ENCODE measurements around the gene SDK1.

The SDK1 gene

GRCh38 chr7:3429981-3430380 is 128.9 kb downstream of the SDK1 start:
- Histone ChIP-seq H3K27me3 (ENCODE audit: control insufficient read depth in 5 of 5, insufficient read depth in 4 of 5, low read length in 5 of 5) (no peaks in the 10 kb centered on the region), H3K9me3 (ENCODE audit: control insufficient read depth in 5 of 5, low read length in 5 of 5) (no peaks in the 10 kb centered on the region), H3K27ac (ENCODE audit: low read depth, low read length) (no peak overlapping the region), H3K4me1 (ENCODE audit: control insufficient read depth in 5 of 5, insufficient read depth in 5 of 5, low read length in 5 of 5) (peaks cover 0 to 22% (median 7%) of the 10 kb centered on the region in 5 donors), H3K36me3 (ENCODE audit: control insufficient read depth in 5 of 5, insufficient read depth in 5 of 5, low read length in 5 of 5) (no peaks in the 10 kb centered on the region), H3K9ac (ENCODE audit: low read length in 5 of 5) (no peak overlapping the region), H3K4me3 (ENCODE audit: low read depth in 1 of 5, low read length in 5 of 5) (no peak overlapping the region)

GRCh38 chr7:3430588-3430987 is 129.5 kb downstream of the SDK1 start:
- H3K27me3 ChIP-seq (ENCODE audit: control insufficient read depth in 5 of 5, insufficient read depth in 4 of 5, low read length in 5 of 5): no peaks in the 10 kb centered on the region
- no peak overlapping the region for H3K4me3 ChIP-seq (ENCODE audit: low read depth in 1 of 5, low read length in 5 of 5)
- no peaks in the 10 kb centered on the region for H3K9me3 ChIP-seq (ENCODE audit: control insufficient read depth in 5 of 5, low read length in 5 of 5)
- no peak overlapping the region for H3K9ac ChIP-seq (ENCODE audit: low read length in 5 of 5)
- H3K36me3 ChIP-seq (ENCODE audit: control insufficient read depth in 5 of 5, insufficient read depth in 5 of 5, low read length in 5 of 5): no peaks in the 10 kb centered on the region
- H3K4me1 ChIP-seq (ENCODE audit: control insufficient read depth in 5 of 5, insufficient read depth in 5 of 5, low read length in 5 of 5): peaks cover 0 to 22% (median 7%) of the 10 kb centered on the region in 5 donors
- H3K27ac ChIP-seq (ENCODE audit: low read depth, low read length): no peak overlapping the region

GRCh38 chr7:3431306-3431705 is 130.3 kb downstream of the SDK1 start:
- no peaks in the 10 kb centered on the region for H3K36me3 ChIP-seq (ENCODE audit: control insufficient read depth in 5 of 5, insufficient read depth in 5 of 5, low read length in 5 of 5)
- no peak overlapping the region for H3K27ac ChIP-seq (ENCODE audit: low read depth, low read length)
- no peaks in the 10 kb centered on the region for H3K27me3 ChIP-seq (ENCODE audit: control insufficient read depth in 5 of 5, insufficient read depth in 4 of 5, low read length in 5 of 5)
- no peak overlapping the region for H3K9ac ChIP-seq (ENCODE audit: low read length in 5 of 5)
- H3K9me3 ChIP-seq (ENCODE audit: control insufficient read depth in 5 of 5, low read length in 5 of 5): no peaks in the 10 kb centered on the region
- no peak overlapping the region for H3K4me3 ChIP-seq (ENCODE audit: low read depth in 1 of 5, low read length in 5 of 5)
- peaks cover 0 to 22% (median 7%) of the 10 kb centered on the region in 5 donors for H3K4me1 ChIP-seq (ENCODE audit: control insufficient read depth in 5 of 5, insufficient read depth in 5 of 5, low read length in 5 of 5)

- Histone ChIP-seq H3K9ac (ENCODE audit: low read length in 5 of 5) (no peak overlapping the region), H3K27me3 (ENCODE audit: control insufficient read depth in 5 of 5, insufficient read depth in 4 of 5, low read length in 5 of 5) (no peaks in the 10 kb centered on the region), H3K27ac (ENCODE audit: low read depth, low read length) (peak overlapping the region; percentile 44), H3K36me3 (ENCODE audit: control insufficient read depth in 5 of 5, insufficient read depth in 5 of 5, low read length in 5 of 5) (no peaks in the 10 kb centered on the region), H3K9me3 (ENCODE audit: control insufficient read depth in 5 of 5, low read length in 5 of 5) (no peaks in the 10 kb centered on the region), H3K4me1 (ENCODE audit: control insufficient read depth in 5 of 5, insufficient read depth in 5 of 5, low read length in 5 of 5) (peaks cover 0 to 22% (median 7%) of the 10 kb centered on the region in 5 donors), H3K4me3 (ENCODE audit: low read depth in 1 of 5, low read length in 5 of 5) (no peak overlapping the region)
Observed at GRCh38 chr7:3432911-3433310, 131.9 kb downstream of the SDK1 start.

GRCh38 chr7:3434611-3435010 is 133.6 kb downstream of the SDK1 start:
- Histone ChIP-seq H3K9ac (ENCODE audit: low read length in 5 of 5) (no peak overlapping the region), H3K27ac (ENCODE audit: low read depth, low read length) (no peak overlapping the region), H3K4me3 (ENCODE audit: low read depth in 1 of 5, low read length in 5 of 5) (no peak overlapping the region)

GRCh38 chr7:3436112-3436511 is 135.1 kb downstream of the SDK1 start:
- Histone ChIP-seq H3K9me3 (ENCODE audit: control insufficient read depth in 5 of 5, low read length in 5 of 5) (no peaks in the 10 kb centered on the region), H3K27me3 (ENCODE audit: control insufficient read depth in 5 of 5, insufficient read depth in 4 of 5, low read length in 5 of 5) (no peaks in the 10 kb centered on the region), H3K27ac (ENCODE audit: low read depth, low read length) (no peak overlapping the region), H3K9ac (ENCODE audit: low read length in 5 of 5) (no peak overlapping the region), H3K36me3 (ENCODE audit: control insufficient read depth in 5 of 5, insufficient read depth in 5 of 5, low read length in 5 of 5) (no peaks in the 10 kb centered on the region), H3K4me3 (ENCODE audit: low read depth in 1 of 5, low read length in 5 of 5) (no peak overlapping the region), H3K4me1 (ENCODE audit: control insufficient read depth in 5 of 5, insufficient read depth in 5 of 5, low read length in 5 of 5) (peaks cover 0 to 30% (median 14%) of the 10 kb centered on the region in 5 donors)

More at GRCh38 chr7:3434611-3435010, 133.6 kb downstream of the SDK1 start:
- Histone ChIP-seq H3K9me3 (ENCODE audit: control insufficient read depth in 5 of 5, low read length in 5 of 5) (no peaks in the 10 kb centered on the region), H3K4me1 (ENCODE audit: control insufficient read depth in 5 of 5, insufficient read depth in 5 of 5, low read length in 5 of 5) (peaks cover 0 to 29% (median 12%) of the 10 kb centered on the region in 5 donors), H3K36me3 (ENCODE audit: control insufficient read depth in 5 of 5, insufficient read depth in 5 of 5, low read length in 5 of 5) (no peaks in the 10 kb centered on the region), H3K27me3 (ENCODE audit: control insufficient read depth in 5 of 5, insufficient read depth in 4 of 5, low read length in 5 of 5) (no peaks in the 10 kb centered on the region)

GRCh38 chr7:3436746-3437145 is 135.7 kb downstream of the SDK1 start:
- no peaks in the 10 kb centered on the region for H3K9me3 ChIP-seq (ENCODE audit: control insufficient read depth in 5 of 5, low read length in 5 of 5)
- no peaks in the 10 kb centered on the region for H3K36me3 ChIP-seq (ENCODE audit: control insufficient read depth in 5 of 5, insufficient read depth in 5 of 5, low read length in 5 of 5)
- no peak overlapping the region for H3K4me3 ChIP-seq (ENCODE audit: low read depth in 1 of 5, low read length in 5 of 5)
- peaks cover 0 to 30% (median 14%) of the 10 kb centered on the region in 5 donors for H3K4me1 ChIP-seq (ENCODE audit: control insufficient read depth in 5 of 5, insufficient read depth in 5 of 5, low read length in 5 of 5)
- H3K27me3 ChIP-seq (ENCODE audit: control insufficient read depth in 5 of 5, insufficient read depth in 4 of 5, low read length in 5 of 5): no peaks in the 10 kb centered on the region
- H3K27ac ChIP-seq (ENCODE audit: low read depth, low read length): no peak overlapping the region
- no peak overlapping the region for H3K9ac ChIP-seq (ENCODE audit: low read length in 5 of 5)

- Histone ChIP-seq H3K9me3 (ENCODE audit: control insufficient read depth in 5 of 5, low read length in 5 of 5) (no peaks in the 10 kb centered on the region), H3K36me3 (ENCODE audit: control insufficient read depth in 5 of 5, insufficient read depth in 5 of 5, low read length in 5 of 5) (no peaks in the 10 kb centered on the region), H3K4me1 (ENCODE audit: control insufficient read depth in 5 of 5, insufficient read depth in 5 of 5, low read length in 5 of 5) (peaks cover 0 to 26% (median 11%) of the 10 kb centered on the region in 5 donors), H3K27me3 (ENCODE audit: control insufficient read depth in 5 of 5, insufficient read depth in 4 of 5, low read length in 5 of 5) (no peaks in the 10 kb centered on the region), H3K4me3 (ENCODE audit: low read depth in 1 of 5, low read length in 5 of 5) (no peak overlapping the region), H3K27ac (ENCODE audit: low read depth, low read length) (no peak overlapping the region), H3K9ac (ENCODE audit: low read length in 5 of 5) (no peak overlapping the region)
Observed at GRCh38 chr7:3437467-3437866, 136.4 kb downstream of the SDK1 start.

GRCh38 chr7:3438352-3438751 is 137.3 kb downstream of the SDK1 start:
- Histone ChIP-seq H3K27me3 (ENCODE audit: control insufficient read depth in 5 of 5, insufficient read depth in 4 of 5, low read length in 5 of 5) (no peaks in the 10 kb centered on the region), H3K4me3 (ENCODE audit: low read depth in 1 of 5, low read length in 5 of 5) (no peak overlapping the region), H3K9me3 (ENCODE audit: control insufficient read depth in 5 of 5, low read length in 5 of 5) (no peaks in the 10 kb centered on the region), H3K27ac (ENCODE audit: low read depth, low read length) (no peak overlapping the region), H3K36me3 (ENCODE audit: control insufficient read depth in 5 of 5, insufficient read depth in 5 of 5, low read length in 5 of 5) (no peaks in the 10 kb centered on the region), H3K9ac (ENCODE audit: low read length in 5 of 5) (no peak overlapping the region), H3K4me1 (ENCODE audit: control insufficient read depth in 5 of 5, insufficient read depth in 5 of 5, low read length in 5 of 5) (peaks cover 0 to 18% (median 6%) of the 10 kb centered on the region in 5 donors)

GRCh38 chr7:3439333-3440030 is 138.4 kb downstream of the SDK1 start:
- no peak overlapping the region for H3K27ac ChIP-seq (ENCODE audit: low read depth, low read length)
- H3K36me3 ChIP-seq (ENCODE audit: control insufficient read depth in 5 of 5, insufficient read depth in 5 of 5, low read length in 5 of 5): no peaks in the 10 kb centered on the region
- no peak overlapping the region for H3K4me3 ChIP-seq (ENCODE audit: low read depth in 1 of 5, low read length in 5 of 5)
- no peak overlapping the region for H3K9ac ChIP-seq (ENCODE audit: low read length in 5 of 5)
- H3K27me3 ChIP-seq (ENCODE audit: control insufficient read depth in 5 of 5, insufficient read depth in 4 of 5, low read length in 5 of 5): no peaks in the 10 kb centered on the region
- peaks cover 0 to 8% (median 6%) of the 10 kb centered on the region in 5 donors for H3K4me1 ChIP-seq (ENCODE audit: control insufficient read depth in 5 of 5, insufficient read depth in 5 of 5, low read length in 5 of 5)
- no peaks in the 10 kb centered on the region for H3K9me3 ChIP-seq (ENCODE audit: control insufficient read depth in 5 of 5, low read length in 5 of 5)

Measured in subcutaneous abdominal adipose tissue (tissue), 5 donors.